ENCODE measurements around the gene SCYL2.

DNA sequence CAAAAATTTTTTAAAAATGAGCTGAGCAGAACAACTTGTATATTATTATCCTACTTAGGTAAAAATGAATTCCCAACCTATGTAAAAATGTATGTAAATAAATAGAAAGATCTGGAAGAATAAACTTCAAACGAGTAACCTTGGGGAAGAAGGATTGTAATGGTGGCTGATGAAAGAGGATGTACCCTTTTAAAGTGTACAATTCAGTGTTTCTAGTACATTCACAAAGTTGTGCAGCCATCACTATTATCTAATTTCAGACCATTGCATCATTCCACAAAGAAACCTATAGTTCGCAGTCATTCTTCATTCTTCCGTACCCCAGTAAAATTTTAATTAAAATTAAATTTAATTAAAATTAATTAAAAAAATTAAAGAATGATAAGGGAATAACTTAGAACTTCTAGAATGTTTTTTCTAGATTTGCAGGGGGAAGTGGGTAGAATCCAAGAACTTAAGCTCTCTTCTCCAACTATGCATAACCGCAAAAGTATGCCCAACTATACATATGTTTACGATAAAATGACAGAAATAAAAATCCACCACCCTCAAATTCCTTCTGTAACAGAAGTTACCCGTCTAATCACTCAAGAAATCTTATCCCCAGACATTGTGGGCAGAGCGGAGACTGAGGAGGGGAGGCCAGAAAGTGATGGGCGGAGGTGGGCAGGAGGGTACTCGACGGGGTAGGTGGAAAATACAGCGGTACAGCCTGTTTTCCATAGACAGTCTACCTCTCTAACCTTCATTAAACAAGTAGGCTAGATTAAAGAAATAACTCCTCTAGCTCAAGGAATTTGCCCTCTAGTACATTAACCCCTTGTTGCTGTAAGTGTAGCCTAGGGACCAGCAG lies 1.0 kb upstream of the SCYL2 start:
- TF ChIP-seq, protein P1, sequence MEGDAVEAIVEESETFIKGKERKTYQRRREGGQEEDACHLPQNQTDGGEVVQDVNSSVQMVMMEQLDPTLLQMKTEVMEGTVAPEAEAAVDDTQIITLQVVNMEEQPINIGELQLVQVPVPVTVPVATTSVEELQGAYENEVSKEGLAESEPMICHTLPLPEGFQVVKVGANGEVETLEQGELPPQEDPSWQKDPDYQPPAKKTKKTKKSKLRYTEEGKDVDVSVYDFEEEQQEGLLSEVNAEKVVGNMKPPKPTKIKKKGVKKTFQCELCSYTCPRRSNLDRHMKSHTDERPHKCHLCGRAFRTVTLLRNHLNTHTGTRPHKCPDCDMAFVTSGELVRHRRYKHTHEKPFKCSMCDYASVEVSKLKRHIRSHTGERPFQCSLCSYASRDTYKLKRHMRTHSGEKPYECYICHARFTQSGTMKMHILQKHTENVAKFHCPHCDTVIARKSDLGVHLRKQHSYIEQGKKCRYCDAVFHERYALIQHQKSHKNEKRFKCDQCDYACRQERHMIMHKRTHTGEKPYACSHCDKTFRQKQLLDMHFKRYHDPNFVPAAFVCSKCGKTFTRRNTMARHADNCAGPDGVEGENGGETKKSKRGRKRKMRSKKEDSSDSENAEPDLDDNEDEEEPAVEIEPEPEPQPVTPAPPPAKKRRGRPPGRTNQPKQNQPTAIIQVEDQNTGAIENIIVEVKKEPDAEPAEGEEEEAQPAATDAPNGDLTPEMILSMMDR (IDR thresholded peaks at IDR 0.05 in 4 of 5, conservative IDR thresholded peaks at IDR 0.05 in 1 of 5): no peak
- no peak for TF ChIP-seq POLR2A (IDR thresholded peaks at IDR 0.05)

All from gastrocnemius medialis (tissue), 4 donors.